CD4-positive, alpha-beta memory T cell (primary cell): ENCODE data around the gene CTNNA2. TPM values are rescaled to one million over a fixed set of nuclear protein-coding genes. Genes with fewer than 3 reads are reported as not detected.

Experiments
- CTCF ChIA-PET: fragments of 350-600 bp; sonication (Branson Sonifier 250); formaldehyde crosslinking; loops from one replicate; lab custom pipeline; 2021; ENCODE audit warnings: inconsistent platforms; ENCODE audit not compliant: partially characterized antibody; lab: Charles Lee
- POLR2A ChIA-PET: fragments of 350-600 bp; sonication (Branson Sonifier 250); formaldehyde crosslinking; loops from one replicate; lab custom pipeline; 2021; ENCODE audit not compliant: partially characterized antibody; lab: Charles Lee
- DNase-seq, 5 donors: peaks; one replicate each; pipeline versions ENCODE4 v3.0.0 to v3.0.0-alpha.2; 2020 to 2022; ENCODE audit warnings: mixed read lengths in 1 of 5
- H3K27ac ChIP-seq: one replicate; pipeline ENCODE4 v1.7.0; 2013; ENCODE audit warnings: low read depth, low read length
- H3K27me3 ChIP-seq: 2 replicates; pipeline ENCODE4 v1.7.0; 2013; ENCODE audit warnings: mild to moderate bottlenecking, low read length, moderate library complexity; ENCODE audit not compliant: insufficient read depth
- H3K36me3 ChIP-seq: 2 replicates; pipeline ENCODE4 v1.7.0; 2013; ENCODE audit warnings: mild to moderate bottlenecking, low read length, moderate library complexity; ENCODE audit not compliant: insufficient read depth
- H3K4me1 ChIP-seq: 2 replicates; pipeline ENCODE4 v1.7.0; 2013; ENCODE audit warnings: mild to moderate bottlenecking, low read length, moderate library complexity; ENCODE audit not compliant: insufficient read depth
- H3K4me3 ChIP-seq, 2 donors: one replicate each; pipeline ENCODE4 v1.7.0; 2013; ENCODE audit warnings: low read length in 2 of 2, mild to moderate bottlenecking in 1 of 2
- H3K9me3 ChIP-seq, 2 donors: one replicate each; pipeline ENCODE4 v1.7.0; 2013; ENCODE audit warnings: low read length in 2 of 2, control low read depth in 1 of 2; ENCODE audit not compliant: control insufficient read depth in 1 of 2
- H3K27ac Mint-ChIP-seq, 7 donors: one replicate each; pipeline ENCODE4 v1.8.0; 2020 to 2021; ENCODE audit warnings: mixed read lengths in 7 of 7, mild to moderate bottlenecking in 6 of 7, inconsistent platforms in 3 of 7, moderate library complexity in 3 of 7
- H3K27me3 Mint-ChIP-seq, 2 donors: one replicate each; pipeline ENCODE4 v1.8.0; 2020 to 2021; ENCODE audit warnings: mixed read lengths in 2 of 2
- H3K36me3 Mint-ChIP-seq, 2 donors: one replicate each; pipeline ENCODE4 v1.8.0; 2020 to 2021; ENCODE audit warnings: mixed read lengths in 2 of 2, inconsistent platforms in 1 of 2, mild to moderate bottlenecking in 1 of 2
- H3K4me1 Mint-ChIP-seq, 4 donors: one replicate each; pipeline ENCODE4 v1.8.0; 2020 to 2021; ENCODE audit warnings: mixed read lengths in 4 of 4, mild to moderate bottlenecking in 1 of 4
- H3K4me3 Mint-ChIP-seq, 8 donors: one replicate each; pipeline ENCODE4 v1.8.0; 2020 to 2021; ENCODE audit warnings: mixed read lengths in 8 of 8, mild to moderate bottlenecking in 7 of 8, moderate library complexity in 6 of 8, inconsistent platforms in 3 of 8
- H3K9me3 Mint-ChIP-seq, 8 donors: one replicate each; pipeline ENCODE4 v1.8.0; 2020 to 2021; ENCODE audit warnings: mixed read lengths in 8 of 8, mild to moderate bottlenecking in 5 of 8, inconsistent platforms in 3 of 8, moderate library complexity in 1 of 8
- intact Hi-C: fragments of 100-400 bp; cut with micrococcal nuclease; formaldehyde crosslinking; loops from one replicate; pipeline ENCODE4 v1.15.1; 2023
- polyA plus RNA-seq, 2 donors: library from polyadenylated mRNA; unstranded; fragments of 300-500 nt; fragmentation: Illumina TruSeq; gene quantifications; one replicate each; pipeline ENCODE4 v1.2.3, GENCODE V29; 2021
- total RNA-seq, 2 experiments: library from RNA; stranded (reverse); gene quantifications; one replicate each; pipeline ENCODE4 v1.2.3, GENCODE V29; 2021

The CTNNA2 gene
- total and polyA plus RNA-seq, 4 experiments from 2014 or later, result not detected

GRCh38 chr2:80111185-80111584, 598.3 kb downstream of the CTNNA2 start:
- H3K27me3 ChIP-seq, result no peaks in the 10 kb centered on the region
- H3K4me3 ChIP-seq, result no peak overlapping the region
- Mint-ChIP-seq H3K27me3 (no peaks in the 10 kb centered on the region), H3K4me1 (no peaks in the 10 kb centered on the region), H3K4me3 (no peak overlapping the region), H3K9me3 (peaks cover 0 to 16% (median 4%) of the 10 kb centered on the region in 8 donors), H3K36me3 (no peaks in the 10 kb centered on the region), H3K27ac (no peak overlapping the region)
- ChIA-PET CTCF (no interaction called here), POLR2A (no interaction called here)
- no peaks in the 10 kb centered on the region for H3K4me1 ChIP-seq
- H3K36me3 ChIP-seq, result no peaks in the 10 kb centered on the region
- H3K27ac ChIP-seq, result no peak overlapping the region
- no peaks in the 10 kb centered on the region for H3K9me3 ChIP-seq
- intact Hi-C loops, result no loop called here
- no peak for DNase-seq

- no peak overlapping the region for H3K27ac Mint-ChIP-seq
- no peak overlapping the region for H3K27ac ChIP-seq
- H3K27me3 Mint-ChIP-seq, result no peaks in the 10 kb centered on the region
- no peak overlapping the region for H3K4me3 ChIP-seq
- no peaks in the 10 kb centered on the region for H3K27me3 ChIP-seq
- H3K4me1 Mint-ChIP-seq, result no peaks in the 10 kb centered on the region
- no peaks in the 10 kb centered on the region for H3K9me3 ChIP-seq
- no peaks in the 10 kb centered on the region for H3K36me3 Mint-ChIP-seq
- H3K36me3 ChIP-seq, result no peaks in the 10 kb centered on the region
- no peaks in the 10 kb centered on the region for H3K4me1 ChIP-seq
- intact Hi-C loops, result no loop called here
- H3K9me3 Mint-ChIP-seq, result peaks cover 0 to 16% (median 5%) of the 10 kb centered on the region in 8 donors
- CTCF ChIA-PET, result no interaction called here
- no peak overlapping the region for H3K4me3 Mint-ChIP-seq
- DNase-seq, result no peak
- POLR2A ChIA-PET, result no interaction called here
Measured at GRCh38 chr2:80112790-80113189, 599.9 kb downstream of the CTNNA2 start.

GRCh38 chr2:80113399-80113798, 600.5 kb downstream of the CTNNA2 start:
- no peak overlapping the region for H3K4me3 ChIP-seq
- H3K36me3 ChIP-seq, result no peaks in the 10 kb centered on the region
- no peak overlapping the region for H3K4me3 Mint-ChIP-seq
- ChIA-PET CTCF (no interaction called here), POLR2A (no interaction called here)
- no peaks in the 10 kb centered on the region for H3K4me1 ChIP-seq
- H3K27ac ChIP-seq, result no peak overlapping the region
- intact Hi-C loops, result no loop called here
- H3K4me1 Mint-ChIP-seq, result no peaks in the 10 kb centered on the region
- H3K36me3 Mint-ChIP-seq, result no peaks in the 10 kb centered on the region
- no peaks in the 10 kb centered on the region for H3K27me3 ChIP-seq
- H3K9me3 ChIP-seq, result no peaks in the 10 kb centered on the region
- H3K9me3 Mint-ChIP-seq, result peaks cover 0 to 16% (median 5%) of the 10 kb centered on the region in 8 donors
- no peak overlapping the region for H3K27ac Mint-ChIP-seq
- DNase-seq, result no peak
- H3K27me3 Mint-ChIP-seq, result no peaks in the 10 kb centered on the region

GRCh38 chr2:80114812-80115211, 602.0 kb downstream of the CTNNA2 start:
- peaks cover 0 to 12% (median 3%) of the 10 kb centered on the region in 8 donors for H3K9me3 Mint-ChIP-seq
- Histone ChIP-seq H3K27ac (no peak overlapping the region), H3K9me3 (no peaks in the 10 kb centered on the region), H3K36me3 (no peaks in the 10 kb centered on the region), H3K4me3 (no peak overlapping the region), H3K27me3 (no peaks in the 10 kb centered on the region), H3K4me1 (no peaks in the 10 kb centered on the region)
- H3K27ac Mint-ChIP-seq, result no peak overlapping the region
- ChIA-PET CTCF (no interaction called here), POLR2A (no interaction called here)
- no peak overlapping the region for H3K4me3 Mint-ChIP-seq
- DNase-seq, result no peak
- intact Hi-C loops, result no loop called here
- no peaks in the 10 kb centered on the region for H3K27me3 Mint-ChIP-seq
- H3K36me3 Mint-ChIP-seq, result no peaks in the 10 kb centered on the region
- H3K4me1 Mint-ChIP-seq, result no peaks in the 10 kb centered on the region

- H3K36me3 Mint-ChIP-seq, result no peaks in the 10 kb centered on the region
- no peak overlapping the region for H3K27ac Mint-ChIP-seq
- no peaks in the 10 kb centered on the region for H3K9me3 ChIP-seq
- H3K4me1 ChIP-seq, result no peaks in the 10 kb centered on the region
- no peaks in the 10 kb centered on the region for H3K27me3 Mint-ChIP-seq
- peaks cover 0 to 11% (median under 1%) of the 10 kb centered on the region in 8 donors for H3K9me3 Mint-ChIP-seq
- POLR2A ChIA-PET, result no interaction called here
- intact Hi-C loops, result no loop called here
- no peaks in the 10 kb centered on the region for H3K27me3 ChIP-seq
- no peaks in the 10 kb centered on the region for H3K36me3 ChIP-seq
- CTCF ChIA-PET, result no interaction called here
- no peak overlapping the region for H3K4me3 Mint-ChIP-seq
- H3K4me3 ChIP-seq, result no peak overlapping the region
- H3K4me1 Mint-ChIP-seq, result no peaks in the 10 kb centered on the region
- H3K27ac ChIP-seq, result no peak overlapping the region
- no peak for DNase-seq
Measured at GRCh38 chr2:80117401-80117800, 604.5 kb downstream of the CTNNA2 start.

GRCh38 chr2:80120866-80121265, 608.0 kb downstream of the CTNNA2 start:
- Mint-ChIP-seq H3K9me3 (peaks cover 0 to 12% (median 3%) of the 10 kb centered on the region in 8 donors), H3K27ac (no peak overlapping the region)
- CTCF ChIA-PET, result no interaction called here

GRCh38 chr2:80122675-80123074, 609.8 kb downstream of the CTNNA2 start:
- no peak overlapping the region for H3K27ac Mint-ChIP-seq
- intact Hi-C loops, result no loop called here

More at GRCh38 chr2:80120866-80121265, 608.0 kb downstream of the CTNNA2 start:
- Histone ChIP-seq H3K4me3 (no peak overlapping the region), H3K4me1 (no peaks in the 10 kb centered on the region), H3K27me3 (no peaks in the 10 kb centered on the region), H3K9me3 (no peaks in the 10 kb centered on the region), H3K27ac (no peak overlapping the region), H3K36me3 (no peaks in the 10 kb centered on the region)
- POLR2A ChIA-PET, result no interaction called here
- Mint-ChIP-seq H3K4me1 (no peaks in the 10 kb centered on the region), H3K4me3 (no peak overlapping the region), H3K36me3 (no peaks in the 10 kb centered on the region), H3K27me3 (no peaks in the 10 kb centered on the region)
- intact Hi-C loops, result no loop called here
- no peak for DNase-seq

More at GRCh38 chr2:80122675-80123074, 609.8 kb downstream of the CTNNA2 start:
- H3K36me3 ChIP-seq, result no peaks in the 10 kb centered on the region
- ChIA-PET POLR2A (no interaction called here), CTCF (no interaction called here)
- Mint-ChIP-seq H3K9me3 (peaks cover 0 to 18% (median 3%) of the 10 kb centered on the region in 8 donors), H3K4me1 (no peaks in the 10 kb centered on the region), H3K36me3 (no peaks in the 10 kb centered on the region), H3K4me3 (no peak overlapping the region), H3K27me3 (no peaks in the 10 kb centered on the region)
- H3K4me1 ChIP-seq, result no peaks in the 10 kb centered on the region
- H3K27ac ChIP-seq, result no peak overlapping the region
- DNase-seq, result no peak
- H3K9me3 ChIP-seq, result no peaks in the 10 kb centered on the region
- no peaks in the 10 kb centered on the region for H3K27me3 ChIP-seq
- no peak overlapping the region for H3K4me3 ChIP-seq
